22Rv1 (cell line): Measurements from ENCODE around the gene OVCA2.

ENCODE experiments used
- H3K27ac ChIP-seq: fragments of 450-650 bp; 2 replicates; pipeline ENCODE4 v1.5.1; 2017
- ZFX ChIP-seq: fragments of 450-650 bp; IDR thresholded peaks from 2 replicates; pipeline ENCODE4 v1.6.1; 2017; ENCODE audit warnings: antibody characterized with exemption, borderline replicate concordance
- TF ChIP-seq, protein P1 (sequence below): fragments of 450-650 bp; IDR thresholded peaks from 2 replicates; pipeline ENCODE4 v1.5.1; 2017; ENCODE audit warnings: mild to moderate bottlenecking

OVCA2 gene

DNA sequence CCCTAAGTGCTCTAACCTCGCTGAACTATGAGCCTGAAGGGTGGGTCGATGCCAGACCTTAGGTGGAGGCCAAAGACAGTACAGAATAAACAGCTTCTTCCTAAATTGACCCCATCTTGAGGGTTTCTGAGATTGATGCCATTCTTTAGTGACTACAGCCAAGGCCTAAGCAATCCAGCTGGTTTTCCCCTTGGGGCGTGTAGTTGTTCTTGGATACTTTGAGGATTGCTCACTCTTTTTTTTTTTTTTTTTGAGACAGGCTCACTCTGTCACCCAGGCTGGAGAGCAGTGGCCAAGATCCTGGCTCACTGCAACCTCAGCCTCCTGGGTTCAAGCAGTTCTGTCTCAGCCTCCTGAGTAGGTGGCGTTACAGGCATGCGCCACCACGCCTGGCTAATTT, 2.0 kb downstream of the OVCA2 start:
- no peak for TF ChIP-seq ZFX
- TF ChIP-seq, protein P1, sequence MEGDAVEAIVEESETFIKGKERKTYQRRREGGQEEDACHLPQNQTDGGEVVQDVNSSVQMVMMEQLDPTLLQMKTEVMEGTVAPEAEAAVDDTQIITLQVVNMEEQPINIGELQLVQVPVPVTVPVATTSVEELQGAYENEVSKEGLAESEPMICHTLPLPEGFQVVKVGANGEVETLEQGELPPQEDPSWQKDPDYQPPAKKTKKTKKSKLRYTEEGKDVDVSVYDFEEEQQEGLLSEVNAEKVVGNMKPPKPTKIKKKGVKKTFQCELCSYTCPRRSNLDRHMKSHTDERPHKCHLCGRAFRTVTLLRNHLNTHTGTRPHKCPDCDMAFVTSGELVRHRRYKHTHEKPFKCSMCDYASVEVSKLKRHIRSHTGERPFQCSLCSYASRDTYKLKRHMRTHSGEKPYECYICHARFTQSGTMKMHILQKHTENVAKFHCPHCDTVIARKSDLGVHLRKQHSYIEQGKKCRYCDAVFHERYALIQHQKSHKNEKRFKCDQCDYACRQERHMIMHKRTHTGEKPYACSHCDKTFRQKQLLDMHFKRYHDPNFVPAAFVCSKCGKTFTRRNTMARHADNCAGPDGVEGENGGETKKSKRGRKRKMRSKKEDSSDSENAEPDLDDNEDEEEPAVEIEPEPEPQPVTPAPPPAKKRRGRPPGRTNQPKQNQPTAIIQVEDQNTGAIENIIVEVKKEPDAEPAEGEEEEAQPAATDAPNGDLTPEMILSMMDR = no peak
- H3K27ac ChIP-seq = peak overlapping the region; percentile 89

DNA sequence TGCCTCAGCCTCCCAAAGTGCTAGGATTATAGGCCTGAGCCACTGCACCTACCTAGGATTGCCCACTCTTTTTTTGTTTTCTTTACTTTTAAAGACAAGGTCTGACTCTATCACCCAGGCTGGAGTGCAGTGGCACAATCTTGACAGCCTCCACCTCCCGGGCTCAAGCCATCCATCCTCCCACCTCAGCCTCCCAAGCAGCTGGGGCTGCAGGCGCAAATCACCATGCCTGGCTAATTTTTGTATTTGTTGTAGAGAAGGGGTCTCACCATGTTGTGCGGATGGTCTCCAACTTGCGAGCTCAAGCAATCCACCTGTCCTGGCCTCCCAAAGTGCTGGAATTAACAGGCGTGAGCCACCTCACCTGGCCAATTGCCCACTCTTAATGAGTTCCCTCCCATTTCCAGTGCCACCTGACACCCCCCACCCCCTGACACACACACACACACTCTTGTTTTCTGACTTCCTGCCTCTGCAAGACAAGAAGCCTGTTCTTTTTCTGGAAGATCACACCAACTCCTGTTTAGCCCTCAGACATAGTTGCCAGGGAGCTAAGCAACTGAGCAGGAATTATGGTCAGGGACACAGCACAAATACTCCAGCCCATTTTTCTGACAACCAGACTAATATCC, 2.6 kb downstream of the OVCA2 start:
- peak overlapping the region; percentile 89 for H3K27ac ChIP-seq
- TF ChIP-seq ZFX = no peak
- TF ChIP-seq, protein P1 = no peak

DNA sequence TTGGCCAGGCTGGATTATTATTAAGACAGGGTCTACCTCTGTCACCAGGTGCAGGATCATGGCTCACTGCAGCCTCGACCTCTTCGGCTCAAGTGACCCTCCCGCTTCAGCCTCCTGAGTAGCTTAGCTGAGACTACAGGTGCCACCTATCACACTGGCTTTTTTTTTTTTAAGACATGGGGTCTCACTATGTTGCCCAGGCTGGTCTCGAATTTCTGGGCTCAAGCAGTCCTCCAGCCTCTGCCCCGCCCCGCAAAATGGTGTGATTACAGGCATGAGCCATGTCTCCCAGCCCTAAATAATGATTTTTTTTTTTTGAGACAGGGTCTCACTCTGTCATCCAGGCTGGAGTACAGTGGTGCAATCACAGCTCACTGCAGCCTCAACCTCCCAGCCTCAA, 5.8 kb downstream of the OVCA2 start:
- TF ChIP-seq, protein P1 = no peak
- no peak for TF ChIP-seq ZFX
- H3K27ac ChIP-seq = no peak overlapping the region

DNA sequence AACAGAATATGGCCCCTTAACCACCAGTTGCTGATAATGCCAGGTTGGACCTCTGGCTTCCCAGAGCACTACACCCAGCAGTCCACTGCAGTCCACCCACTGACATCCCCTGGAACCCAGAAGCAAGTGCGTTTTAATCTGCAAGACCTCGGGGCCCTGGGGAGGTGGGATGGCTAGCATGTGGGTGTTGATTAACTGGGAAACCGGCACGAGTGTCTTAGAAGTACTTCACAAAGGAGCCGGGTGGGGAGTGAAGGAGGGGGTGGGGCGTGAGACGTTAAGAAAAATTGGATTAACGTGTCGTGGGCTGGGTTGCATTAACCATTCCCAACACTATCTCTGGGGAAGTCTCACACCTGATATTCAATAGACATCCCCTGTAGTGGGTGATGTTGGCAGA, 7.0 kb downstream of the OVCA2 start:
- peak overlapping the region; percentile 88 for H3K27ac ChIP-seq
- TF ChIP-seq, protein P1 = no peak
- TF ChIP-seq ZFX = no peak

DNA sequence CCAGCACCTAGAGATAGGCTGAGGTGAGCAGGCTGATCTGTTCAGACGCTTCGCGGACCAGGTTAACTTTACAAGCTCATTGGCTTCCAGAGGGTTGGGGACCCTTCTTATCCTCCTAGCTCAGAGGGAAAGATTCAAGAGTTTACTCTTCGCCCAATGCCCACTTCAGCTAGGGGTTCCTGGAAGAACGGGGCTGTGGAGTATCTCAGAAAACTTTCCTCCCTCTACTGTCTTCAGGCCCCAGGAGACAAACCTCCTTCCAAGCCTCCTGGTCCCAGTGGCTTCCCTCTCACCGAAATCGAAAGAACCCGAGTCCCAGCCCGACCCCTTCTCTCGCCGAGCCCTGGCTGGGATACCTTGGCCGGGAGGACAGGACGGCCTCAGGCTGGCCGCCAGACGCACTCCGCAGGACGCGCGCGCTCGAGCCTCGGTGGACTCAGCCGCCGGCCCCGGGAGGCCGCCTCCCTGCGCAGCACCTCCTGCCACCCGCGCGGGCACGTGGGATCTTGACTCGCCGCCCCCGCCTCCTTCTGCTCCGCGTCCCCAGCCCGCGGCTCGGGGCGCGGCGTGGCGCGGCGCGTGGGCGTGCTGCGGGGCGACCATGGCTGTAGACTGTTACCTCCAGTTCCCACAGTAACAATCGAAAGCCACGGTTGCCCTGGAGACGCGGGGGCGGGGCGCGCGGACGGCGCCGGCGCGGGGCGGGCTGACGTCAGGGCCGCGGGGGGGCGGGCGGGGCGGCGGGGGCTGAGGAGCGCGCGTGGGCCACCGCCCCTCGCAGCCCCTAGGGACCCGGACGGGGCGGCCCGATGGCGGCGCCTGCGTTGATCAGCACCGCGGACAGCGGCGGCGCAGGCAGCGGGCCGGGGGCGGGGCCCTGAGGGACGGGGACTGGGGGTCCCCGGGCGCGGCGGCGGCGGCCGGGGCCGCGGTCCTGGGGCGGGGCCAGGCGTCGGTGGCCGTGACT, 7.8 kb downstream of the OVCA2 start:
- peak overlapping the region; percentile 88 for H3K27ac ChIP-seq

DNA sequence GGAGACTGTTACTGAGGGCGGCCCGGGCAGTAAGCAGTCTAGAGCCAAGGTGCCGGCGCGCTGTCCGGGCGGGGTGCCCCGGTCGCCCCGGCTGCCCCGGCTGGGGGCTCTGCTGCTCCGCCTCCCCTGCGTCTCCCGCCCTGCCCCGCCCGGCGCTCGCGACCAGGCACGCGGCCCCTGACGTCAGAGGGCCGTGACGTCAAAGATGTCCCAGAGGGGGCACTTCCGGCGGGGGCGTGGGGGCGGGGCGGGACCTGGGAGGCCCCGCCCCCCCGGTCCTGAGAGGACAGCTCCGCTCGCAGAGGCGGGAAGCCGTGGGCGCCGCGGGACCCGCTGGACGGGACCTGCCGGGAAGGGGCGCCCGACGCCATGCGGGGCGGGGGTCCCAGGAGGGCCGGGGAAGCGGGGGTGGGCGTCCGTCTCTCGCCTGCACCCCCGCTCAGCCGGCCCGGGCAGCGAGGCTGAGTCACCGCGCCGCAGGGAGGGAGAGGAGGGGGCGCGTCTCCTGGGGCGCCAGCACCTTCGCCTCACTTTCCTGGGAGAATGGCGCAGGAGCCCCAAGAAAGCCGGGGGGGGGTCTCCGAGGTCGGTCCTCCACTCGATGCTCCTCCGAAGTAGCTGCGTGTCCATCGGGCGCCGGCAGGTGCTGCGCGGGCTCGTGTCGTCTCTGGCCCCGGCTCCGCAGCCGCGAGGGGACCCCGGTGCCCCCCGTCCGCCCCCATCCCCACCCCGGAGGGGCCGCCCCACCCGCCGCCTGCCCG, 8.7 kb downstream of the OVCA2 start:
- TF ChIP-seq, protein P1 = no peak; the same call in none of the 2 replicates
- TF ChIP-seq ZFX = no peak
- H3K27ac ChIP-seq = peak overlapping the region; percentile 88

More for the DNA sequence above, 7.8 kb downstream of the OVCA2 start:
- no peak for TF ChIP-seq ZFX
- TF ChIP-seq, protein P1 = no peak
